Measurements from ENCODE around the gene RPP40. TPM values are rescaled to one million over a fixed set of nuclear protein-coding genes. Genes with fewer than 3 reads are reported as not detected.

Gene RPP40
- total and polyA plus RNA-seq, 9 of the 15 experiments (the other 6 are each of a cell fraction or from before 2014, with no cell fraction given), result 22.6 to 114 (median 39.0) TPM

DNA sequence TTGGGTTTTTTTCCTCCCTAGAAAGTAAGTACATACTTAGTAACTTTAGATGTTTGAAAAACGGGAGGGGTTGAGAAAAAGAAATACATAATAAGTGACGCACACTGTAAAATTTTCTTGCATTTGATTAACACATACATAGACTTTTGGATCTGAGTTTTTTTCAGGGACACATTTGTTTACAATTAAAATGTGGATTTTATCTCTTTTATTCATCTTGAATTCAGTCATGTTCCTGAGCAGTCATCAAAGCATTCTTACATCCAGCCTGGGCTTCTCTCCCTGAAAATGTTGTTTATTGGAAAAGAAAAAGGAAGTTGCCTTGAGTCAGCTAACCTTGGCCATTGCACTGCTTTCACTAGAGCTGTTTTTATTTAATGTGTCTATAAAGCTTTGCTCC is 8.7 kb upstream of the RPP40 start:
- 51% methylated on average over 2 of the region's 2 CpGs for WGBS (ENCODE audit: insufficient coverage, low coverage, missing lambda C conversion rate)
- Histone ChIP-seq H3K79me2 (ENCODE audit: control insufficient read depth, insufficient read depth, low read length) (no peaks in the 10 kb centered on the region), H3K9me1 (ENCODE audit: control insufficient read depth, insufficient read depth, low read length) (no peaks in the 10 kb centered on the region), H2AFZ (ENCODE audit: low read depth, low read length) (no peak overlapping the region), H3K27me3 (ENCODE audit: control insufficient read depth in 2 of 2, insufficient read depth in 2 of 2, low read length in 2 of 2) (peaks cover 0 to 9% of the 10 kb centered on the region in 2 experiments; a peak in 3 of 5 replicates), H3K27ac (ENCODE audit: extremely low read depth, low read depth, low read length) (no peak overlapping the region), H3K36me3 (ENCODE audit: control insufficient read depth, insufficient read depth, low read length) (no peaks in the 10 kb centered on the region), H3K4me3 (no peak overlapping the region), H3K9ac (ENCODE audit: insufficient read depth in 1 of 2, low read depth in 2 of 2, low read length in 2 of 2) (no peak overlapping the region), H3K9me3 (replicated peaks; ENCODE audit: control insufficient read depth, insufficient read depth, low read depth, low read length) (no peaks in the 10 kb centered on the region), H3K4me1 (replicated peaks in 1 of 2; ENCODE audit: control insufficient read depth in 2 of 2, insufficient read depth in 2 of 2, low read length in 2 of 2) (no peaks in the 10 kb centered on the region; a peak in 1 of 5 replicates), H4K20me1 (replicated peaks; ENCODE audit: control insufficient read depth, insufficient read depth, low read length) (no peaks in the 10 kb centered on the region), H3K4me2 (ENCODE audit: insufficient read depth, low read length) (no peak overlapping the region)
- intact Hi-C loops (cut with micrococcal nuclease) (no loop called here), in situ Hi-C loops (cut with MboI) (no loop called here)
- no TSS peak for BruUV-seq (replicated peaks)
- ATAC-seq (no peak), FAIRE-seq (no peak), DNase-seq (ENCODE audit: extremely low read depth in 1 of 4, low spot score in 3 of 4) (no peak)
- CTCF ChIA-PET (ENCODE audit: low intra/inter-chr PET ratio), result no interaction called here
- POLR2A ChIA-PET, result interaction anchor here (0.6 kb wide), 1 partner anchor 9 kb away, joined by 3 read pairs; the partner anchor contains the start of gene RPP40
- TF ChIP-seq IFI16 (CRISPR knock-in tag; IDR thresholded peaks at IDR 0.05) (no peak), PHF8 (IDR thresholded peaks at IDR 0.05; ENCODE audit: borderline replicate concordance, low read length) (no peak), ETV5 (CRISPR knock-in tag; IDR thresholded peaks at IDR 0.05; ENCODE audit: low read depth) (no peak), MXI1 (IDR thresholded peaks at IDR 0.05; ENCODE audit: low read depth, low read length) (no peak), BCL6 (CRISPR knock-in tag; IDR thresholded peaks at IDR 0.05) (no peak), LCOR (CRISPR knock-in tag; IDR thresholded peaks at IDR 0.05) (no peak), ATF1 (CRISPR knock-in tag; IDR thresholded peaks at IDR 0.05) (no peak), ATF1 (tag; IDR thresholded peaks at IDR 0.05) (no peak), ELF1 (tag; IDR thresholded peaks at IDR 0.05) (no peak), FOXP1 (CRISPR knock-in tag; IDR thresholded peaks at IDR 0.05) (no peak), HMG20B (CRISPR knock-in tag; IDR thresholded peaks at IDR 0.05) (no peak), ZNF76 (CRISPR knock-in tag; IDR thresholded peaks at IDR 0.05; ENCODE audit: borderline replicate concordance) (no peak), ZNF780A (CRISPR knock-in tag; IDR thresholded peaks at IDR 0.05) (no peak)
- TF ChIP-seq, protein P1, sequence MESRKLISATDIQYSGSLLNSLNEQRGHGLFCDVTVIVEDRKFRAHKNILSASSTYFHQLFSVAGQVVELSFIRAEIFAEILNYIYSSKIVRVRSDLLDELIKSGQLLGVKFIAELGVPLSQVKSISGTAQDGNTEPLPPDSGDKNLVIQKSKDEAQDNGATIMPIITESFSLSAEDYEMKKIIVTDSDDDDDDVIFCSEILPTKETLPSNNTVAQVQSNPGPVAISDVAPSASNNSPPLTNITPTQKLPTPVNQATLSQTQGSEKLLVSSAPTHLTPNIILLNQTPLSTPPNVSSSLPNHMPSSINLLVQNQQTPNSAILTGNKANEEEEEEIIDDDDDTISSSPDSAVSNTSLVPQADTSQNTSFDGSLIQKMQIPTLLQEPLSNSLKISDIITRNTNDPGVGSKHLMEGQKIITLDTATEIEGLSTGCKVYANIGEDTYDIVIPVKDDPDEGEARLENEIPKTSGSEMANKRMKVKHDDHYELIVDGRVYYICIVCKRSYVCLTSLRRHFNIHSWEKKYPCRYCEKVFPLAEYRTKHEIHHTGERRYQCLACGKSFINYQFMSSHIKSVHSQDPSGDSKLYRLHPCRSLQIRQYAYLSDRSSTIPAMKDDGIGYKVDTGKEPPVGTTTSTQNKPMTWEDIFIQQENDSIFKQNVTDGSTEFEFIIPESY (CRISPR knock-in tag; IDR thresholded peaks at IDR 0.05), result no peak
- TF ChIP-seq, protein P2, sequence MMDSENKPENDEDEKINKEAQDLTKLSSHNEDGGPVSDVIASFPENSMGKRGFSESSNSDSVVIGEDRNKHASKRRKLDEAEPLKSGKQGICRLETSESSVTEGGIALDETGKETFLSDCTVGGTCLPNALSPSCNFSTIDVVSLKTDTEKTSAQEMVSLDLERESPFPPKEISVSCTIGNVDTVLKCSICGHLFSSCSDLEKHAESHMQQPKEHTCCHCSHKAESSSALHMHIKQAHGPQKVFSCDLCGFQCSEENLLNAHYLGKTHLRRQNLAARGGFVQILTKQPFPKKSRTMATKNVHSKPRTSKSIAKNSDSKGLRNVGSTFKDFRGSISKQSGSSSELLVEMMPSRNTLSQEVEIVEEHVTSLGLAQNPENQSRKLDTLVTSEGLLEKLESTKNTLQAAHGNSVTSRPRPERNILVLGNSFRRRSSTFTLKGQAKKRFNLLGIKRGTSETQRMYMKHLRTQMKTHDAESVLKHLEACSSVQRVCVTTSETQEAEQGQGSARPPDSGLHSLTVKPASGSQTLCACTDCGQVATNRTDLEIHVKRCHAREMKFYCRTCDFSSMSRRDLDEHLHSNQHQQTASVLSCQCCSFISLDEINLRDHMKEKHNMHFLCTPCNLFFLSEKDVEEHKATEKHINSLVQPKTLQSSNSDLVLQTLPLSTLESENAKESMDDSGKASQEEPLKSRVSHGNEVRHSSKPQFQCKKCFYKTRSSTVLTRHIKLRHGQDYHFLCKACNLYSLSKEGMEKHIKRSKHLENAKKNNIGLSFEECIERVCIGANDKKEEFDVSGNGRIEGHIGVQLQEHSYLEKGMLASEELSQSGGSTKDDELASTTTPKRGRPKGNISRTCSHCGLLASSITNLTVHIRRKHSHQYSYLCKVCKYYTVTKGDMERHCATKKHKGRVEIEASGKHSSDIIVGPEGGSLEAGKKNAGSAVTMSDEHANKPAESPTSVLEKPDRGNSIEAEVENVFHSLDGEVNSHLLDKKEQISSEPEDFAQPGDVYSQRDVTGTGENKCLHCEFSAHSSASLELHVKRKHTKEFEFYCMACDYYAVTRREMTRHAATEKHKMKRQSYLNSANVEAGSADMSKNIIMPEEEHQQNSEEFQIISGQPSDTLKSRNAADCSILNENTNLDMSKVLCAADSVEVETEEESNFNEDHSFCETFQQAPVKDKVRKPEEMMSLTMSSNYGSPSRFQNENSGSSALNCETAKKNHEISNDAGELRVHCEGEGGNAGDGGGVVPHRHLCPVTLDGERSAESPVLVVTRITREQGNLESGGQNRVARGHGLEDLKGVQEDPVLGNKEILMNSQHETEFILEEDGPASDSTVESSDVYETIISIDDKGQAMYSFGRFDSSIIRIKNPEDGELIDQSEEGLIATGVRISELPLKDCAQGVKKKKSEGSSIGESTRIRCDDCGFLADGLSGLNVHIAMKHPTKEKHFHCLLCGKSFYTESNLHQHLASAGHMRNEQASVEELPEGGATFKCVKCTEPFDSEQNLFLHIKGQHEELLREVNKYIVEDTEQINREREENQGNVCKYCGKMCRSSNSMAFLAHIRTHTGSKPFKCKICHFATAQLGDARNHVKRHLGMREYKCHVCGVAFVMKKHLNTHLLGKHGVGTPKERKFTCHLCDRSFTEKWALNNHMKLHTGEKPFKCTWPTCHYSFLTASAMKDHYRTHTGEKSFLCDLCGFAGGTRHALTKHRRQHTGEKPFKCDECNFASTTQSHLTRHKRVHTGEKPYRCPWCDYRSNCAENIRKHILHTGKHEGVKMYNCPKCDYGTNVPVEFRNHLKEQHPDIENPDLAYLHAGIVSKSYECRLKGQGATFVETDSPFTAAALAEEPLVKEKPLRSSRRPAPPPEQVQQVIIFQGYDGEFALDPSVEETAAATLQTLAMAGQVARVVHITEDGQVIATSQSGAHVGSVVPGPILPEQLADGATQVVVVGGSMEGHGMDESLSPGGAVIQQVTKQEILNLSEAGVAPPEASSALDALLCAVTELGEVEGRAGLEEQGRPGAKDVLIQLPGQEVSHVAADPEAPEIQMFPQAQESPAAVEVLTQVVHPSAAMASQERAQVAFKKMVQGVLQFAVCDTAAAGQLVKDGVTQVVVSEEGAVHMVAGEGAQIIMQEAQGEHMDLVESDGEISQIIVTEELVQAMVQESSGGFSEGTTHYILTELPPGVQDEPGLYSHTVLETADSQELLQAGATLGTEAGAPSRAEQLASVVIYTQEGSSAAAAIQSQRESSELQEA (IDR thresholded peaks at IDR 0.05; ENCODE audit: low read depth), result no peak

All from K562 (cell line).